ENCODE results near the gene PIP4K2A.

Gene PIP4K2A

GRCh38 chr10:22589851-22590514 is 124.4 kb downstream of the PIP4K2A start:
- DNase-seq = no peak

GRCh38 chr10:22588462-22588861 is 125.9 kb downstream of the PIP4K2A start:
- DNase-seq = no peak

GRCh38 chr10:22583683-22584082 is 130.7 kb downstream of the PIP4K2A start:
- DNase-seq = no peak

- DNase-seq = no peak
Observed at GRCh38 chr10:22581461-22581860, 132.9 kb downstream of the PIP4K2A start.

GRCh38 chr10:22580711-22581110 is 133.7 kb downstream of the PIP4K2A start:
- peak; percentile 59 for DNase-seq

GRCh38 chr10:22579826-22580225 is 134.6 kb downstream of the PIP4K2A start:
- DNase-seq = no peak

- no peak for DNase-seq
Observed at GRCh38 chr10:22573820-22574569, 140.4 kb downstream of the PIP4K2A start.

- DNase-seq = no peak
Observed at GRCh38 chr10:22570733-22571430, 143.5 kb downstream of the PIP4K2A start.

GRCh38 chr10:22570234-22570633 is 144.1 kb downstream of the PIP4K2A start:
- DNase-seq = no peak

GRCh38 chr10:22568928-22569327 is 145.4 kb downstream of the PIP4K2A start:
- no peak for DNase-seq

GRCh38 chr10:22564060-22564459 is 150.3 kb downstream of the PIP4K2A start:
- no peak for DNase-seq

GRCh38 chr10:22561909-22562308 is 152.5 kb downstream of the PIP4K2A start:
- DNase-seq = no peak

GRCh38 chr10:22560913-22561239 is 153.5 kb downstream of the PIP4K2A start:
- no peak for DNase-seq

GRCh38 chr10:22560096-22560912 is 154.1 kb downstream of the PIP4K2A start:
- no peak for DNase-seq

GRCh38 chr10:22557321-22557720 is 157.1 kb downstream of the PIP4K2A start:
- DNase-seq = no peak

GRCh38 chr10:22556774-22557173 is 157.6 kb downstream of the PIP4K2A start:
- DNase-seq = no peak

- peak; percentile 25 for DNase-seq
Observed at GRCh38 chr10:22554461-22555182, 159.8 kb downstream of the PIP4K2A start.

- no peak for DNase-seq
Observed at GRCh38 chr10:22553452-22553995, 160.9 kb downstream of the PIP4K2A start.

GRCh38 chr10:22552888-22553378 is 161.4 kb downstream of the PIP4K2A start:
- DNase-seq = no peak

GRCh38 chr10:22551681-22552365 is 162.6 kb downstream of the PIP4K2A start:
- DNase-seq = no peak

GRCh38 chr10:22550732-22551131 is 163.6 kb downstream of the PIP4K2A start:
- no peak for DNase-seq
